Stimulated activated CD4-positive, alpha-beta T cell treated with anti-CD3 and anti-CD28 coated beads, TNF-alpha, amount 100 ng/mL, for 48 hours (primary cell): ENCODE measurements around the gene CHRDL2.
"Not testable (repeated sequence)": the region's sequence is repeated elsewhere in the genome, so short reads cannot be mapped to it uniquely, and the experiment has no call there.

Source experiments
- DNase-seq, 3 donors: peaks; one replicate each; pipeline ENCODE4 v3.0.0-alpha.2; 2020; ENCODE audit warnings: low read depth in 3 of 3

The CHRDL2 gene

GRCh38 chr11:74670171-74670570 lies 61.1 kb downstream of the CHRDL2 start:
- DNase-seq: no peak

DNA sequence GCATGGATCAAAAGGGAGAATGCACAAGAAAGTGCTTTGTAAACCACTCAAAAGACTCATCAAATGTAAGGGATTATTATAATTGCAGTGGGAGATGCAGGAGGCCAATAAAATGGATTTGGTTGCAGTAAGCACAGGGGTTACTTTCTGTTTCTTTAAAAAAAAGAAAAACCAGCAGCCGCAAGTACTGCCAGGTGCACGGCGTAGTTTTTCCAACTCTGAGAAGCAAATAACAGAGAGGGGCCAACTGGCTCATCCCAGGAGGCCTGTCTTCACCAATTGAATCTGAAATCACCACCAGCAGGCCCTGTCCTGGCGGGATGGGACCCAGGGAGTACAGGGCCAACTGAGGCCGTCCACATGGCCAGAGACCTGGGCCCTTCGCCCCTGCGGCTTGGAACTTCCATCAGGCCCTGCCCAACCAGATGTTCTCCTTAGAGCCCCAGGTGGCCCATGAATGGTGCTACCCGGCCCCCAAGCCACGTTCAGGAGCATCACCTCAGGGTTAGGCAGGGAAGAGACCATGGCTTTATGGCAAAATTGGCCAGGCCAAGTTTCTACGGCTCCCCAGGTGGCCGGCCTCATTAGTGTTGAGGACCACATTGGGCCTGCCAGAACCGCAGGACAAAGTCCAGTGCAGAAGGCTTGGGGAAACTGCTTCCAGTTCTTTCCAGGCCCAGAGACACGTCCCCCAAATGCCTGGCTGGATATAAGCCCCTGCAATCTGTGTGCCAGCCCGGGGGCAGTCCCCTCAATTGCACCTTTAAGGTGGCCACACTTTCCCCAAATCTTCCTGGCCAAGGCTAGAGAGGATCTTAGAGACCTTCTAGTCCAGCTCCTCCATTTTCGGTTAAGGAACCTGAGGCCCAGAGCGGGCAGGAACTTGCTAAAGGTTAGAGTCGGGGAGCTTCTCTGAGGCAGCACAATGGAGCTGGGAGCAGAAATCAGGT lies 61.7 kb downstream of the CHRDL2 start:
- DNase-seq: no peak

GRCh38 chr11:74663315-74663714 lies 67.9 kb downstream of the CHRDL2 start:
- no peak for DNase-seq

- no peak for DNase-seq
Observed at GRCh38 chr11:74662487-74663103, 68.6 kb downstream of the CHRDL2 start.

DNA sequence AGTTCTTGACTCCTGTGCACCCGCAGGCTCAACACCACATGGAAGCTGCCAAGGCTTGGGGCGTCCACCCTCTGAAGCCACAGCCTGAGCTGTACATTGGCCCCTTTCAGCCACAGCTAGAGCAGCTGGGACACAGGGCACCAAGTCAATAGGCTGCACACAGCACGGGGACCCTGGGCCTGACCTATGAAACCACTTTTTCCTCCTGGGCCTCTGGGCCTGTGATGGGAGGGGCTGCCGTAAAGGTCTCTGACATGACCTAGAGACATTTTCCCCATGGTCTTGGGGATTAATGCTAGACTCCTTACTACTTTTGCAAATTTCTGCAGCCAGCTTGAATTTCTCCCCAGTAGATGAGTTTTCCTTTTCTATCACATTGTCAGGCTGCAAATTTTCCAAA lies 72.1 kb downstream of the CHRDL2 start:
- not testable (repeated sequence) for DNase-seq

GRCh38 chr11:74654976-74655375 lies 76.2 kb downstream of the CHRDL2 start:
- DNase-seq: no peak

DNA sequence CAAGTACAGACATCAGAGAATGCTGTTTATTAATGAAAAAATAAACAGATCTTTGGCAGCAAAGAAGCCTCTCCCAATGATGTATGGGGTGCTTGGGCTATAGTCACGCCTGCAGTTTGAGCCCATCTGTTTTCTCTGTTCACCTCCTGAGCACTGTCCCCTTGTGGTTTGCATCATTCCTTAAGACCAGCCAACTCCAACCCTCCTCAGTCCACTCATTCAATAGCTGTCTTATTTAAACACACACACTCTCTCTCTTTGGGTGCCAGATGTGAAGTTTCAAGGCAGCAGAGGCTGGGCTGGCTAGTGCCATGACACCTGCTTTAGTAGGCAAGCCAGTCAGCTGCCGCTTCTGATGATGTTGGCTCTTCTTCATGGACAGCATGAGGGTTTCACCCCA lies 80.7 kb downstream of the CHRDL2 start:
- no peak for DNase-seq

DNA sequence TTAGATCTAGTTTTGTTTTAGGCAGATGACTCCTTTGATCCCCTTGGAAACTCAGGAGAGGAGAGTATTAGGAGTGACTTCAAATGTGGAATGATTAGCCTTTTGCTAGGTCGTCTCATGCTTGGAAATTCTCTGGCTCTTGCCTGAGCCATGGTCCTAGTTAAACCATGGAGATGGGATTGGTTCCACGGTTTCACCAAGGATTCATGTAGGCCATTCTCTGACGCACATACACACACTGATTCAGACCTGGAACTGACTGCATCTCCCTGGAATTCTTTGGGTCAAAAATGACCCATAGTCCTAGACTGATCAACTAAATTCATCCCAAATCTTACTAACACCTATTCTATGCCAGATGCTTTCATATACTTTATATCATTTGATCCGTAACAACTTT lies 82.3 kb downstream of the CHRDL2 start:
- no peak for DNase-seq

DNA sequence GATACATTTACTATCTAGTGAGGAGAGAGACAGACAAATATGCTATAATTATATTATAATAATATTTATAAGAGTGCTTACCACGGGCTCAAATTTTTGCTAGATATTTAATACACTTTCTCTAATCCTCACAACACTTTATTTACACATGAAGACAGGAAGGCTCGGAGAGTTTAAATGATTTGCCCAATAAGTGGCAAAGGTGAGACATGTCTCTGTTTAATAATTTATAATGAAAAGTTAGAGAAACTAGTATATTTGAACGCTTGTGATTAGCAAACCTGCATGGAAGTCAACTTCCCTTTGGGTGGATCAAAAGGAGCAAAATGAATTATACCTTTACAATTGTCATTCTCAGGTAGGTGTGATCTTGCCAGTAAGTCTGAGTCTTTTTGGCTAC lies 83.4 kb downstream of the CHRDL2 start:
- DNase-seq: no peak

- DNase-seq: no peak
Observed at GRCh38 chr11:74647404-74647803, 83.8 kb downstream of the CHRDL2 start.

DNA sequence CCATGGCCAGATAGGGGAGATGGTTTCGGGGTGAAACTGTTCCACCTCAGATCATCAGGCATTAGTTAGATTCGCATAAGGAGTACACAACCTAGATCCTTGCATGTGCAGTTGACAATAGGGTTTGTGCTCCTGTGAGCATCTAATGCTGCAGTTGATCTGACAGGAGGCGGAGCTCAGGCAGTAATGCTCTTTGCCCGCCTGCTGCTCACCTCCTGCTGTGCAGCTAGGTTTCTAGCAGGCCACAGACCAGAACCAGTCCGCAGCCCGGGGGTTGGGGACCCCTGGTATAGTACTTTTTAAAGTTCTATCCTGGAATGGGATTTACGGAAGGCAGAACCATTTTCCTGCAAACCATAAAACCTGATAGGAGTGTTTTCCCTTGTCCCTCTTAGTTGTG lies 84.3 kb downstream of the CHRDL2 start:
- DNase-seq: no peak
